Glomerular visceral epithelial cell (primary cell): ENCODE measurements around the gene MRGPRG.
"Not testable (repeated sequence)": the region's sequence is repeated elsewhere in the genome, so short reads cannot be mapped to it uniquely, and the experiment has no call there.

Experiments
- DNase-seq: peaks from one replicate; pipeline ENCODE4 v3.0.0-alpha.2; 2016; ENCODE audit errors: extremely low spot score

The MRGPRG gene

DNA sequence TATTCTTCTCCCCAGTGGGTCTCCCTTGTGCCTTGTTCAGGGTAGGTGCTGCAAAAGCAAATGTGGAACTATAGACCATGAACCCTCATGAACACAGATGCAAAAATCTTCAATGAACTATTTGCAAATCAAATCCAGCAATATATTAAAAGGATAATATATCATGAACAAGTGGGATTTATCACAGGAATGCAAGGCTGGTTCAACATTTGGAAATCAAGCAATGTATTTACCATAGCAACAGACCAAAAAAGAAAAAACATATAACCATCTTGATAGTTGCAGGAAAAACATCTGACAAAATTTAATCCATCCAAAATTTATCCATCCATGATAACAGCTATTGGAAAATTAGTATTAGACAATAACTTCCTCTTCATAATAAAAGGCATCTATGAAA is 42.1 kb downstream of the MRGPRG start:
- no peak for DNase-seq

DNA sequence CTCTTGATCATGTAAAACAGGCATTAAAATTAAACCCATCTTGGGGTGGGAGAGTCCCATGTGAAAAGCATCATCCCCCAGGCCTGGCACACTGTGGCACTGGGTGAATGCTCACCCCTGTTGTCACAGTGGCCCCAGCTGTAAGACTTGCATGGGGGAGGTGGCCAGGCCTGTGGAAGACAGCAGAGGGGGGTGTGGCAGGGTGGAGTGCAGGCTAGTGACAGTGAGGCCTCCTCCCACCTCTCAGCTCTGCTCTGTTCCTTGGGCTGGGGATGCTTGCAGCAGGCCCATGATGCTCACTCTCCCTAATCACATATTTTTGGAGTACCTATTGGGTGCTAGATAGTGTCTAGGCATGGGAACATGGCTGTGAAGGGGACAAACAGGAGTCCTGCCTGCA is 43.4 kb downstream of the MRGPRG start:
- no peak for DNase-seq

DNA sequence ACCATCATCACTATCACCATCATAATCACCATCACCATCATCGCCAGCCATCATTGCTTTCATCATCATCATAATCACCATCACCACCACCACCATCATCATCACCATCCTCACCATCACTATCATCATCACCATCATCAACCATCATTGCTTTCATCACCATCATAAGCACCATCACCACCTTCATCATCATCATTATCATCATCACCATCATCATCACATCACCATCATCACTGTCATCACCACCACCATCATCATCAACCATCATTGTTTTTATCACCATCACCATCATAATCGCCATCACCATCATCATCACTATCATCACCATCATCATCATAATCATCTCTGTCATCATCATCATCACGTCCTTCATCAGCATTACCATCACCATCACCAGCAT is 44.2 kb downstream of the MRGPRG start:
- DNase-seq = no peak

DNA sequence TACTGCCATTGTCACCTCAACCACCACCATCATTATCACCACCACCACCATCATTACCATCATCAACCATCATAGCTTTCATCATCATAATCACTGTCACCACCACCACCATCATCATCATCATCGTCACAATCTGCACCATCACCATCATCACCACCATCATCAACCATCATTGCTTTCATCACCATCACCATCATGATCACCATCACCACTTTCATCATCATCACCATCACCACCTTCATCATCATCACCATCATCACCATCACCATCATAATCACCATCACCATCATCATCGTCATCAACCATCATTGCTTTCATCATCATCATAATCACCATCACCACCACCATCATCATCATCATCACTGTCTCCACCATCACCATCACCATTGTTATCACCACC is 44.8 kb downstream of the MRGPRG start:
- DNase-seq = no peak

DNA sequence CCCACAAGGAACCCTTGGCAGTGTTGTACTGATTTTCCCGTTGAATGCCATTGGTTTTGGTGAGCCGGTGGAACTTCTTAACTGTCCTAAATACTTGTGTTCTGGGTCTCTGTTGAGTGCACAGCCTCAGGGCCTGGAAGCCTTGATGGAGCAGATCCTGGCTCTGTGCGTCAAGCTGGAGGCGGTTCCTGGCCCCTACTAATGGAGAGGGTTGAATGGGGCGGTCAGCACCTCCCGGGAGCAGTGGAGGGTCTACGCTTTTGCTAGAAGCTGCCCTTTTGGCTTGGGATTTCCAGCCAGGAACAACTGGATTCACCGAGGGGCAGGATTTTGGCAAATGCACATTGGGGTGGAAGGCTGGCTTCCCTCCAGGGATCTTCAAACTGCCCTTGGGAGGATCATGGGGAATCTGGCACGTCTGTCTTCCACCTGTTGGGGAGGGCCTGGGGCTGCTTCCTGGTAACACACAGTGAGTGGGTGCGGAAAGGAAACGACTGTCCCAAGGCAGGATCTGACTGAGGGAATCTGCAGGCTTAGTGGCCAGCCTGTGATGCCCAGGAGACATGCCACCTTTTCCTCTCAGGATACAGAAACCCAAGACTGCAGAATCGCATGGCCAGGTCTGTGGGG is 46.6 kb downstream of the MRGPRG start:
- no peak for DNase-seq

DNA sequence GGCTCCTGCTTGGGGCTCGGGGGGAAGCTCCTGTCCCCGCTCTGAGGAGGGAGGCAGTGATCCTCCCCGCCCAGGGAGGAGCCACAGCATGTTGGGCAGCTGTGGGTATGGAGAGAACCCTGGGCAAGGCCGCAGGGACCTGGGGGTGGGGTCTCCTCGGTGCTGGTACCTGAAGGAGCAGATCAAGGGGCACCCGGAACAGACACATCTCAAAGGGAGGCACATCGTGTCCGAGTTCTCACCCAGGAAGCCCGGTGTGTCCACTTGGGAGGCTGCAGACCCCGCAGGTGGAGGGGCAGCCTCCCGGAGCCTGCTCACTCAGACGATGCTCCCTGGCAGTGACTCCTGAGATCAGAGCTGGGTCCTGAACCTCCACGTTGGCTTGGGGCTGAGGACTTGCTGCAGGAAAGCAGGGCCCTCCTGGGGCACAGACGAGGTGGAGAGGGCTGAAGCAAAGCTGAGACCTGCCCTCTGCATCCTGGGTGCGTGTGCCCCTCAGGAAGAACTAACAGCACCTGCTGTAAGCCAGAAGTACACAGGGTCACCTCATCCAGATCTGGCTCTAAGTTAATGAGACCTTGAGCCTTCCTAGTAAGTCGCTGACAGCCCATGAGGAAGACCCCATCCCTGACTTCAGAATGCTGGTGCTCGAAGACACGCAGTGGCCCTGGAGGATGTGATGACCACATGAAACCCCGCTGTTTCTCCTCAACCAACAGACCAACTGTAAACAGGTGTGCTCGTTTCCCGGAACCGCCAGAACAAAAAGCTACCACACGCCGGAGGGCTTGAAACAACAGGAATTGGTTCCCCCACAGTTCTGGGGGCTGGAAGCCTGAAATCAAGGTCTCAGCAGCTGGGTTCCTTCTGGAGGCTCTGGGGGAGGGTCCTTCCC is 47.6 kb downstream of the MRGPRG start:
- DNase-seq = no peak

DNA sequence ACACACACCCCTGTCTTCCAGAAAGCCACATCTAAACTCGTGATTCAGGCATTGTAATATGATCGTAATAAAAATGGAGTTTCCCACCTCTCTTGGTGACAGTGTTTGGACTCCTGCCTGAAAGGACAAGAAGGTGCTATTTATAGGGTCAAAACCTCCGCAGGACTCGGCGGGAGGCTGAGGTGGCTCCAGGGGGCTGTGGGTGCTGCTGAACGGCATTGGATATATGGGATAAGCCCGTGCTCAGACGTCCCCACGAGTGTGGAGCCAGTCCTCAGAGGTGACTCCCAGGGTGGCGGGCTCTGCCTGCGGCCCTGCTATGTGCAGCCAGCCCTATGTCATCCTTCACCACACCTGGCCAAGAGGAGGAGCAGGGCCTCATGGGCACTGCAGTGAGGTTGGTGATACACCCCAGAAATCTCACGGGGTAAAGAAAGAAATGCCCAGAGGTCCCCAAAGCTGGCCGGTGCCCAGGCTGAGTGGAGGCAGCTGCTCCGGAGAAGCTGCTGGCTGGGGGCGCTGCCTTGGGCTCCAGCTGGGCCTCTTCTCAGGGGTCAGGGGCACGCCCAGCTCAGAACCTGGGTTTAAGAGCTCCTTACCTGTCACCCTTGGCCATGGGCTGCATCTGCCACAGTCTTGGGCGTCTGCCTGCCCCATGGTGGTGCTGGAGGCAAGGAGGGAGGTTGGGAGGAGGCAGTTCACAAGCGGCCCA is 48.4 kb downstream of the MRGPRG start:
- no peak for DNase-seq

DNA sequence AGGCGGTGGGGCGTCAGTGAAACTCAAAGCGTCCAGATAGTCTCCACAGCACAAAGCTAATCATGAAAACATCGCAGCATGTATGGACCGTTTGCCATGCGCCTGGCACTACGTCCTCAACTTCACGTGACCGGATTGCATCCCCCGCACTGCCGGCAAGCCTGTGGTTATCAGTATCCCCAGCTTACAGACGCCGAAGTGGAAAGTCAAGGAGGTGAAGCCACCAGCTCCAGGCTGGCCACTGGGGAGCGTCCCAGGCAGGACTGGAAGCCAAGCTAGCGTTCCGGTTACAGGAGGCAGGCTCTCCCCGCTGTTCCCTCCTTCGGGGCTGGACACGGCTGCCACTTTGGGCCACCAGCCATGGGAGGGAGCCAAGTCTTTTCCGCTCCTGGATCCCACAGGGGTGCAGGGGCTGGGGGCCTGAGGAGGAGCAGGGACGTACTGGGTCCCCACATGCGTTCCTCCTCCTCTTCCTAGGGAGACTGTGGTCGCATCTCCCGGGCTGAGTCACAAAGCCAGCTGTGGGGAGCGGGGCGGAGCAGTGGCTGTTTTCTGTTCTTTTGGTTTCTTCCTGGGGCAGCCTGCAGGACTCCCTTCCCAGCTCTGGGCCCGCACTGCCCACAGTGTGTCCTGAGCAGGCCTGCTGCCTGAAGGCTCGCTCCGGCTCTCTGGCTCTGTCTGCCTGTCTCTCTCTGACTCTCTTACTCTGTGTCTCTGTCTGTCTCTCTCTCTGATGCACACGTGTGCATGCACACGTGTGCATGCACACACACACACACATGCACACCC is 49.2 kb downstream of the MRGPRG start:
- peak; percentile 73 for DNase-seq

DNA sequence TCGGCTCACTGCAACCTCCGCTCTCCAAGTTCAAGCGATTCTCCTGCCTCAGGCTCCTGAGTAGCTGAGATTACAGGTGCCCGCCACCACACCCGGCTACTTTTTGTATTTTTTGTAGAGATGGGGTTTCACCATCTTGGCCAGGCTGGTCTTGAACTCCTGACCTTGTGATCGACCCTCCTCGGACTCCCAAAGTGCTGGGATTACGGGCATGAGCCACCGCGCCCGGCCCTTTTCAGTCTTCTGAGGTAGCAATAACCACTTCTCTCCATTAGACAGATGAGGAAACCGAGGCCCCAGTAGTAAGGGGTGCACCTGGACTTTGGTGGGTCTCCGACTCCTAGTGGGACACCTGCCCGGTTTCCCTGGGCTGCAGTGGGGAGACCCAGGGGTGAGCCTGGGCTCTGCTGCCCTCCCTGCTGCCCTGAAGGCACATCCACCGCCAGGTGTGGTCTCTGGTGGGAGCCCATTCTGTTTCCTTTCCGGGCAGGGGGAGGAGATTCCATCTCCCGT is 49.8 kb downstream of the MRGPRG start:
- DNase-seq = not testable (repeated sequence)
